GM23338 (cell line): ENCODE data around the gene HHAT. TPM values are rescaled to one million over a fixed set of nuclear protein-coding genes. Genes with fewer than 3 reads are reported as not detected.

ENCODE experiments used
- ATAC-seq: fragments of 200-7000 bp; cut with Tn5 transposase; 3 replicates; pipeline ENCODE4 v1.9.1; 2020
- DNase-seq: peaks from one replicate; pipeline ENCODE4 v3.0.0-alpha.2; 2015; ENCODE audit warnings: low spot score
- H2AFZ ChIP-seq: fragments of 200-600 bp; sonication (generic); 2 replicates; pipeline ENCODE4 v1.8.0; 2016; ENCODE audit warnings: antibody characterized with exemption, mild to moderate bottlenecking, moderate library complexity
- H3F3A ChIP-seq: fragments of 200-600 bp; sonication (generic); replicated peaks from 2 replicates; pipeline ENCODE4 v1.8.0; 2017; ENCODE audit warnings: antibody characterized with exemption, mixed run types, low read depth
- H3K27ac ChIP-seq: fragments of 200-600 bp; sonication (generic); 2 replicates; pipeline ENCODE4 v1.6.1; 2016; ENCODE audit warnings: low read depth
- H3K27me3 ChIP-seq: fragments of 200-600 bp; sonication (generic); 2 replicates; pipeline ENCODE4 v1.8.0; 2016; ENCODE audit warnings: mild to moderate bottlenecking, mixed run types, moderate library complexity; ENCODE audit not compliant: insufficient read depth
- H3K36me3 ChIP-seq: fragments of 200-600 bp; sonication (generic); 2 replicates; pipeline ENCODE4 v1.8.0; 2016; ENCODE audit warnings: mild to moderate bottlenecking; ENCODE audit not compliant: insufficient read depth
- H3K4me1 ChIP-seq: fragments of 200-600 bp; sonication (generic); 2 replicates; pipeline ENCODE4 v1.8.0; 2016; ENCODE audit warnings: mild to moderate bottlenecking, moderate library complexity; ENCODE audit not compliant: insufficient read depth
- H3K4me2 ChIP-seq: fragments of 200-600 bp; sonication (generic); 2 replicates; pipeline ENCODE4 v1.7.1; 2017; ENCODE audit warnings: mixed run types
- H3K4me3 ChIP-seq: fragments of 200-600 bp; sonication (generic); 2 replicates; pipeline ENCODE4 v1.6.1; 2016; ENCODE audit warnings: mixed run types
- H3K79me2 ChIP-seq: fragments of 200-600 bp; sonication (generic); replicated peaks from 2 replicates; pipeline ENCODE4 v1.8.0; 2017; ENCODE audit warnings: mild to moderate bottlenecking; ENCODE audit not compliant: insufficient read depth
- H3K9me2 ChIP-seq: fragments of 200-600 bp; sonication (generic); 2 replicates; pipeline ENCODE4 v1.8.0; 2017; ENCODE audit not compliant: insufficient read depth
- H4K20me1 ChIP-seq: fragments of 200-600 bp; sonication (generic); replicated peaks from 2 replicates; pipeline ENCODE4 v1.8.0; 2017; ENCODE audit warnings: mild to moderate bottlenecking; ENCODE audit not compliant: insufficient read depth
- H3K27ac Mint-ChIP-seq: 2 replicates; pipeline ENCODE4 v1.8.0; 2020; ENCODE audit warnings: inconsistent platforms, mild to moderate bottlenecking, moderate library complexity, mixed read lengths
- H3K27me3 Mint-ChIP-seq: 3 replicates; pipeline ENCODE4 v1.8.0; 2022; ENCODE audit warnings: low read depth, mild to moderate bottlenecking, moderate library complexity, mixed read lengths, inconsistent platforms; ENCODE audit not compliant: insufficient read depth, poor library complexity
- H3K36me3 Mint-ChIP-seq: 3 replicates; pipeline ENCODE4 v1.8.0; 2021; ENCODE audit warnings: low read depth, mild to moderate bottlenecking, inconsistent platforms, moderate library complexity, mixed read lengths
- H3K4me1 Mint-ChIP-seq: 3 replicates; pipeline ENCODE4 v1.8.0; 2020; ENCODE audit warnings: mild to moderate bottlenecking, inconsistent platforms, mixed read lengths
- H3K4me3 Mint-ChIP-seq: 3 replicates; pipeline ENCODE4 v1.8.0; 2021; ENCODE audit warnings: moderate library complexity, mild to moderate bottlenecking, inconsistent platforms, mixed read lengths
- H3K9me3 Mint-ChIP-seq: 3 replicates; pipeline ENCODE4 v1.8.0; 2020; ENCODE audit warnings: moderate library complexity, mild to moderate bottlenecking, inconsistent platforms, mixed read lengths
- CREB1 ChIP-seq: fragments of 250-450 bp; sonication (Bioruptor Pico); IDR thresholded peaks from 2 replicates; pipeline ENCODE4 v1.5.0; 2020; ENCODE audit warnings: low read depth, mild to moderate bottlenecking, moderate library complexity
- ETS1 ChIP-seq: IDR thresholded peaks from 2 replicates; pipeline ENCODE4 v1.6.1; 2016; ENCODE audit warnings: antibody characterized with exemption
- EZH2 ChIP-seq: fragments of 200-600 bp; sonication (generic); IDR thresholded peaks from one replicate; pipeline ENCODE4 v1.8.0; 2017; ENCODE audit warnings: antibody characterized with exemption, mild to moderate bottlenecking, low read depth; ENCODE audit not compliant: unreplicated experiment
- EZH2phosphoT487 ChIP-seq: fragments of 200-600 bp; sonication (generic); IDR thresholded peaks from one replicate; pipeline ENCODE4 v1.8.1; 2018; ENCODE audit warnings: antibody characterized with exemption; ENCODE audit not compliant: unreplicated experiment
- JUNB ChIP-seq: IDR thresholded peaks from one replicate; pipeline ENCODE4 v1.6.1; 2016; ENCODE audit warnings: antibody characterized with exemption; ENCODE audit not compliant: unreplicated experiment
- NANOG ChIP-seq: IDR thresholded peaks from 2 replicates; pipeline ENCODE4 v1.6.1; 2016; ENCODE audit warnings: antibody characterized with exemption, borderline replicate concordance
- POLR2AphosphoS5 ChIP-seq: IDR thresholded peaks from 2 replicates; pipeline ENCODE4 v1.6.1; 2016; ENCODE audit warnings: antibody characterized with exemption, low read depth
- REST ChIP-seq: IDR thresholded peaks from one replicate; pipeline ENCODE4 v1.6.1; 2018; ENCODE audit warnings: antibody characterized with exemption; ENCODE audit not compliant: unreplicated experiment
- STAT1 ChIP-seq: IDR thresholded peaks from one replicate; pipeline ENCODE4 v1.6.1; 2016; ENCODE audit warnings: antibody characterized with exemption; ENCODE audit not compliant: unreplicated experiment
- ZNF114 ChIP-seq: fragments of 250-450 bp; sonication (Bioruptor Pico); IDR thresholded peaks from 2 replicates; pipeline ENCODE4 v1.5.0; 2020; ENCODE audit warnings: mild to moderate bottlenecking, moderate library complexity
- ZNF331 ChIP-seq: fragments of 250-450 bp; sonication (Bioruptor Pico); IDR thresholded peaks from 2 replicates; pipeline ENCODE4 v1.5.0; 2020; ENCODE audit warnings: low read depth, mild to moderate bottlenecking, moderate library complexity
- polyA plus RNA-seq: library from polyadenylated mRNA; unstranded; fragments of >200 nt; fragmentation: Nextera tagmentation; extraction: Ambion mirVana; gene quantifications from 2 replicates; pipeline ENCODE4 v1.2.1, GENCODE V29; 2016
- total RNA-seq: library from RNA; depleted of rRNA; stranded (reverse); fragments of >200 nt; shearing (Covaris generic); gene quantifications from 2 replicates; pipeline ENCODE4 v1.2.3, GENCODE V29; 2014
- TF ChIP-seq, protein P1 (sequence below): fragments of 250-450 bp; sonication (Bioruptor Pico); IDR thresholded peaks from 2 replicates; pipeline ENCODE4 v1.5.0; 2020; ENCODE audit warnings: mild to moderate bottlenecking, moderate library complexity
- TF ChIP-seq, protein P2 (sequence below), 2 experiments: fragments of 200-600 bp in 1 of 2; sonication (generic) in 1 of 2; conservative IDR thresholded peaks; 2 replicates each; pipeline versions ENCODE4 v1.5.1 to v1.6.1; 2016 to 2017; ENCODE audit warnings: antibody characterized with exemption in 2 of 2, low read depth in 2 of 2, mild to moderate bottlenecking in 2 of 2, moderate library complexity in 1 of 2

HHAT gene
- total and polyA plus RNA-seq, 2 experiments from 2014 or later = 0.11 to 0.66 TPM

- no peaks in the 10 kb centered on the region for H3K79me2 ChIP-seq
- Mint-ChIP-seq H3K4me1 (peaks cover 5% of the 10 kb centered on the region; the same call in 2 of the 3 replicates), H3K27ac (no peak overlapping the region), H3K36me3 (no peaks in the 10 kb centered on the region), H3K27me3 (no peaks in the 10 kb centered on the region), H3K9me3 (peaks cover 4% of the 10 kb centered on the region; the same call in 1 of the 3 replicates), H3K4me3 (no peak overlapping the region)
- no peaks in the 10 kb centered on the region for H3F3A ChIP-seq
- DNase-seq (no peak), ATAC-seq (no peak)
- no peak overlapping the region for H3K4me3 ChIP-seq
- H3K9me2 ChIP-seq = no peaks in the 10 kb centered on the region
- no peaks in the 10 kb centered on the region for H3K4me1 ChIP-seq
- no peak overlapping the region for H3K27ac ChIP-seq
- no peak for TF ChIP-seq EZH2
- TF ChIP-seq, protein P1, sequence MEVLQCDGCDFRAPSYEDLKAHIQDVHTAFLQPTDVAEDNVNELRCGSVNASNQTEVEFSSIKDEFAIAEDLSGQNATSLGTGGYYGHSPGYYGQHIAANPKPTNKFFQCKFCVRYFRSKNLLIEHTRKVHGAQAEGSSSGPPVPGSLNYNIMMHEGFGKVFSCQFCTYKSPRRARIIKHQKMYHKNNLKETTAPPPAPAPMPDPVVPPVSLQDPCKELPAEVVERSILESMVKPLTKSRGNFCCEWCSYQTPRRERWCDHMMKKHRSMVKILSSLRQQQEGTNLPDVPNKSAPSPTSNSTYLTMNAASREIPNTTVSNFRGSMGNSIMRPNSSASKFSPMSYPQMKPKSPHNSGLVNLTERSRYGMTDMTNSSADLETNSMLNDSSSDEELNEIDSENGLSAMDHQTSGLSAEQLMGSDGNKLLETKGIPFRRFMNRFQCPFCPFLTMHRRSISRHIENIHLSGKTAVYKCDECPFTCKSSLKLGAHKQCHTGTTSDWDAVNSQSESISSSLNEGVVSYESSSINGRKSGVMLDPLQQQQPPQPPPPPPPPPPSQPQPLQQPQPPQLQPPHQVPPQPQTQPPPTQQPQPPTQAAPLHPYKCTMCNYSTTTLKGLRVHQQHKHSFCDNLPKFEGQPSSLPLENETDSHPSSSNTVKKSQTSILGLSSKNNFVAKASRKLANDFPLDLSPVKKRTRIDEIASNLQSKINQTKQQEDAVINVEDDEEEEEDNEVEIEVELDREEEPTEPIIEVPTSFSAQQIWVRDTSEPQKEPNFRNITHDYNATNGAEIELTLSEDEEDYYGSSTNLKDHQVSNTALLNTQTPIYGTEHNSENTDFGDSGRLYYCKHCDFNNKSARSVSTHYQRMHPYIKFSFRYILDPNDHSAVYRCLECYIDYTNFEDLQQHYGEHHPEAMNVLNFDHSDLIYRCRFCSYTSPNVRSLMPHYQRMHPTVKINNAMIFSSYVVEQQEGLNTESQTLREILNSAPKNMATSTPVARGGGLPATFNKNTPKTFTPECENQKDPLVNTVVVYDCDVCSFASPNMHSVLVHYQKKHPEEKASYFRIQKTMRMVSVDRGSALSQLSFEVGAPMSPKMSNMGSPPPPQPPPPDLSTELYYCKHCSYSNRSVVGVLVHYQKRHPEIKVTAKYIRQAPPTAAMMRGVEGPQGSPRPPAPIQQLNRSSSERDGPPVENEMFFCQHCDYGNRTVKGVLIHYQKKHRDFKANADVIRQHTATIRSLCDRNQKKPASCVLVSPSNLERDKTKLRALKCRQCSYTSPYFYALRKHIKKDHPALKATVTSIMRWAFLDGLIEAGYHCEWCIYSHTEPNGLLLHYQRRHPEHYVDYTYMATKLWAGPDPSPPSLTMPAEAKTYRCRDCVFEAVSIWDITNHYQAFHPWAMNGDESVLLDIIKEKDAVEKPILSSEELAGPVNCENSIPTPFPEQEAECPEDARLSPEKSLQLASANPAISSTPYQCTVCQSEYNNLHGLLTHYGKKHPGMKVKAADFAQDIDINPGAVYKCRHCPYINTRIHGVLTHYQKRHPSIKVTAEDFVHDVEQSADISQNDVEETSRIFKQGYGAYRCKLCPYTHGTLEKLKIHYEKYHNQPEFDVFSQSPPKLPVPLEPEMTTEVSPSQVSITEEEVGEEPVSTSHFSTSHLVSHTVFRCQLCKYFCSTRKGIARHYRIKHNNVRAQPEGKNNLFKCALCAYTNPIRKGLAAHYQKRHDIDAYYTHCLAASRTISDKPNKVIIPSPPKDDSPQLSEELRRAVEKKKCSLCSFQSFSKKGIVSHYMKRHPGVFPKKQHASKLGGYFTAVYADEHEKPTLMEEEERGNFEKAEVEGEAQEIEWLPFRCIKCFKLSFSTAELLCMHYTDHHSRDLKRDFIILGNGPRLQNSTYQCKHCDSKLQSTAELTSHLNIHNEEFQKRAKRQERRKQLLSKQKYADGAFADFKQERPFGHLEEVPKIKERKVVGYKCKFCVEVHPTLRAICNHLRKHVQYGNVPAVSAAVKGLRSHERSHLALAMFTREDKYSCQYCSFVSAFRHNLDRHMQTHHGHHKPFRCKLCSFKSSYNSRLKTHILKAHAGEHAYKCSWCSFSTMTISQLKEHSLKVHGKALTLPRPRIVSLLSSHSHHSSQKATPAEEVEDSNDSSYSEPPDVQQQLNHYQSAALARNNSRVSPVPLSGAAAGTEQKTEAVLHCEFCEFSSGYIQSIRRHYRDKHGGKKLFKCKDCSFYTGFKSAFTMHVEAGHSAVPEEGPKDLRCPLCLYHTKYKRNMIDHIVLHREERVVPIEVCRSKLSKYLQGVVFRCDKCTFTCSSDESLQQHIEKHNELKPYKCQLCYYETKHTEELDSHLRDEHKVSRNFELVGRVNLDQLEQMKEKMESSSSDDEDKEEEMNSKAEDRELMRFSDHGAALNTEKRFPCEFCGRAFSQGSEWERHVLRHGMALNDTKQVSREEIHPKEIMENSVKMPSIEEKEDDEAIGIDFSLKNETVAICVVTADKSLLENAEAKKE (CRISPR knock-in tag) = no peak
- no peak for TF ChIP-seq POLR2AphosphoS5
- TF ChIP-seq NANOG = no peak
- TF ChIP-seq STAT1 = no peak
- TF ChIP-seq ZNF331 (CRISPR knock-in tag) = no peak
- TF ChIP-seq CREB1 = no peak
- no peak for TF ChIP-seq ZNF114
- no peak for TF ChIP-seq JUNB
- TF ChIP-seq REST = no peak
- TF ChIP-seq, protein P2, sequence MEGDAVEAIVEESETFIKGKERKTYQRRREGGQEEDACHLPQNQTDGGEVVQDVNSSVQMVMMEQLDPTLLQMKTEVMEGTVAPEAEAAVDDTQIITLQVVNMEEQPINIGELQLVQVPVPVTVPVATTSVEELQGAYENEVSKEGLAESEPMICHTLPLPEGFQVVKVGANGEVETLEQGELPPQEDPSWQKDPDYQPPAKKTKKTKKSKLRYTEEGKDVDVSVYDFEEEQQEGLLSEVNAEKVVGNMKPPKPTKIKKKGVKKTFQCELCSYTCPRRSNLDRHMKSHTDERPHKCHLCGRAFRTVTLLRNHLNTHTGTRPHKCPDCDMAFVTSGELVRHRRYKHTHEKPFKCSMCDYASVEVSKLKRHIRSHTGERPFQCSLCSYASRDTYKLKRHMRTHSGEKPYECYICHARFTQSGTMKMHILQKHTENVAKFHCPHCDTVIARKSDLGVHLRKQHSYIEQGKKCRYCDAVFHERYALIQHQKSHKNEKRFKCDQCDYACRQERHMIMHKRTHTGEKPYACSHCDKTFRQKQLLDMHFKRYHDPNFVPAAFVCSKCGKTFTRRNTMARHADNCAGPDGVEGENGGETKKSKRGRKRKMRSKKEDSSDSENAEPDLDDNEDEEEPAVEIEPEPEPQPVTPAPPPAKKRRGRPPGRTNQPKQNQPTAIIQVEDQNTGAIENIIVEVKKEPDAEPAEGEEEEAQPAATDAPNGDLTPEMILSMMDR (conservative IDR thresholded peaks at IDR 0.05; ENCODE audit: low read depth in 2 of 2) = no peak
- no peak for TF ChIP-seq EZH2phosphoT487
- no peak for TF ChIP-seq ETS1
- H3K36me3 ChIP-seq = no peaks in the 10 kb centered on the region
- H3K4me2 ChIP-seq = no peak overlapping the region
- no peaks in the 10 kb centered on the region for H4K20me1 ChIP-seq
- no peak overlapping the region for H2AFZ ChIP-seq
- H3K27me3 ChIP-seq = no peaks in the 10 kb centered on the region
Observed at GRCh38 chr1:210397252-210397651, 68.5 kb downstream of the HHAT start.
